WTC11 (cell line): ENCODE data around the gene BCAM. TPM values are rescaled to one million over a fixed set of nuclear protein-coding genes. Genes with fewer than 3 reads are reported as not detected.

Experiments used
- ATAC-seq: fragments of 200-7000 bp; cut with Tn5 transposase; 2 replicates; pipeline ENCODE4 v1.10.0; 2021; ENCODE audit warnings: mild to moderate bottlenecking, moderate library complexity
- CTCF ChIA-PET: fragments of 300-600 bp; sonication (Branson Sonifier 250); formaldehyde crosslinking; loops from one replicate; lab custom pipeline; 2021; ENCODE audit warnings: antibody characterized with exemption; lab: Charles Lee
- POLR2A ChIA-PET: fragments of 350-600 bp; sonication (Branson Sonifier 250); formaldehyde crosslinking; loops from one replicate; lab custom pipeline; 2021; ENCODE audit warnings: antibody characterized with exemption; lab: Charles Lee
- DNase-seq: peaks from one replicate; pipeline ENCODE4 v3.0.0; 2021; ENCODE audit warnings: low spot score
- H3K27ac Mint-ChIP-seq: 2 replicates; pipeline ENCODE4 v1.8.0; 2021; ENCODE audit warnings: mixed read lengths
- H3K27me3 Mint-ChIP-seq: 2 replicates; pipeline ENCODE4 v1.8.0; 2021; ENCODE audit warnings: low read depth, mild to moderate bottlenecking, moderate library complexity, mixed read lengths
- H3K36me3 Mint-ChIP-seq: 2 replicates; pipeline ENCODE4 v1.8.0; 2021; ENCODE audit warnings: mixed read lengths
- H3K4me1 Mint-ChIP-seq: 2 replicates; pipeline ENCODE4 v1.8.0; 2022; ENCODE audit warnings: mixed read lengths
- H3K4me3 Mint-ChIP-seq: 2 replicates; pipeline ENCODE4 v1.8.0; 2021; ENCODE audit warnings: mild to moderate bottlenecking, moderate library complexity, mixed read lengths
- H3K9me3 Mint-ChIP-seq: 2 replicates; pipeline ENCODE4 v1.8.0; 2021; ENCODE audit warnings: mixed read lengths
- AFF4 ChIP-seq: sonication (generic); formaldehyde crosslinking; IDR thresholded peaks from 2 replicates; pipeline ENCODE4 v1.8.1; 2023; ENCODE audit warnings: mild to moderate bottlenecking, missing genetic modification reagents, borderline replicate concordance
- ATF2 ChIP-seq: sonication (generic); formaldehyde crosslinking; IDR thresholded peaks from 2 replicates; pipeline ENCODE4 v1.8.1; 2022; ENCODE audit warnings: low read depth, missing genetic modification reagents, borderline replicate concordance
- CREB1 ChIP-seq: sonication (generic); formaldehyde crosslinking; IDR thresholded peaks from 2 replicates; pipeline ENCODE4 v1.8.0; 2023; ENCODE audit warnings: mild to moderate bottlenecking, missing genetic modification reagents
- CREM ChIP-seq: sonication (generic); formaldehyde crosslinking; IDR thresholded peaks from 2 replicates; pipeline ENCODE4 v1.8.1; 2022; ENCODE audit warnings: mild to moderate bottlenecking, missing genetic modification reagents, moderate library complexity
- CTCF ChIP-seq: fragments of 200-600 bp; IDR thresholded peaks from 2 replicates; pipeline ENCODE4 v1.8.0; 2022; ENCODE audit warnings: antibody characterized with exemption
- ESRRA ChIP-seq: sonication (generic); formaldehyde crosslinking; IDR thresholded peaks from 2 replicates; pipeline ENCODE4 v1.8.1; 2022; ENCODE audit warnings: mild to moderate bottlenecking, missing genetic modification reagents, borderline replicate concordance
- GABPB1 ChIP-seq: sonication (generic); formaldehyde crosslinking; IDR thresholded peaks from 2 replicates; pipeline ENCODE4 v1.8.1; 2023; ENCODE audit warnings: mild to moderate bottlenecking, missing genetic modification reagents
- HMGA2 ChIP-seq: fragments of 250-450 bp; sonication (Bioruptor Pico); IDR thresholded peaks from 2 replicates; pipeline ENCODE4 v1.4.0; 2021; ENCODE audit warnings: mild to moderate bottlenecking, moderate library complexity
- IRF2 ChIP-seq: sonication (generic); formaldehyde crosslinking; IDR thresholded peaks from 2 replicates; pipeline ENCODE4 v1.8.0; 2022; ENCODE audit warnings: low read depth, missing genetic modification reagents, borderline replicate concordance
- MXD4 ChIP-seq: fragments of 250-450 bp; sonication (Bioruptor Pico); IDR thresholded peaks from 2 replicates; pipeline ENCODE4 v1.8.0; 2021; ENCODE audit warnings: mild to moderate bottlenecking, moderate library complexity, borderline replicate concordance
- NFATC4 ChIP-seq: fragments of 250-450 bp; sonication (Bioruptor Pico); IDR thresholded peaks from 2 replicates; pipeline ENCODE4 v1.9.0; 2021; ENCODE audit warnings: mild to moderate bottlenecking
- NFE2L1 ChIP-seq: sonication (generic); formaldehyde crosslinking; IDR thresholded peaks from 2 replicates; pipeline ENCODE4 v1.8.1; 2023; ENCODE audit warnings: missing genetic modification reagents
- NR2C2 ChIP-seq: sonication (generic); formaldehyde crosslinking; IDR thresholded peaks from 2 replicates; pipeline ENCODE4 v1.8.0; 2022; ENCODE audit warnings: mild to moderate bottlenecking, missing genetic modification reagents
- NR3C1 ChIP-seq: sonication (generic); formaldehyde crosslinking; conservative IDR thresholded peaks from 2 replicates; pipeline ENCODE4 v1.8.1; 2023; ENCODE audit warnings: low read depth, mild to moderate bottlenecking, missing genetic modification reagents
- SMAD3 ChIP-seq: sonication (generic); formaldehyde crosslinking; IDR thresholded peaks from 2 replicates; pipeline ENCODE4 v1.8.0; 2022; ENCODE audit warnings: missing genetic modification reagents, mild to moderate bottlenecking, borderline replicate concordance
- SP1 ChIP-seq: sonication (generic); formaldehyde crosslinking; conservative IDR thresholded peaks from 2 replicates; pipeline ENCODE4 v1.8.1; 2022; ENCODE audit warnings: missing genetic modification reagents
- TCF7 ChIP-seq: sonication (generic); formaldehyde crosslinking; IDR thresholded peaks from 2 replicates; pipeline ENCODE4 v1.8.0; 2022; ENCODE audit warnings: mild to moderate bottlenecking, low read depth, missing genetic modification reagents, moderate library complexity
- USF2 ChIP-seq: sonication (generic); formaldehyde crosslinking; IDR thresholded peaks from 2 replicates; pipeline ENCODE4 v1.8.1; 2023; ENCODE audit warnings: mild to moderate bottlenecking, missing genetic modification reagents, moderate library complexity
- ZNF121 ChIP-seq: sonication (generic); formaldehyde crosslinking; IDR thresholded peaks from 2 replicates; pipeline ENCODE4 v1.8.0; 2023; ENCODE audit warnings: missing genetic modification reagents
- ZNF138 ChIP-seq: sonication (generic); formaldehyde crosslinking; conservative IDR thresholded peaks from 2 replicates; pipeline ENCODE4 v1.8.1; 2022; ENCODE audit warnings: mild to moderate bottlenecking, moderate library complexity, missing genetic modification reagents
- ZNF281 ChIP-seq: sonication (generic); formaldehyde crosslinking; IDR thresholded peaks from 2 replicates; pipeline ENCODE4 v1.8.0; 2023; ENCODE audit warnings: mild to moderate bottlenecking, missing genetic modification reagents
- ZNF317 ChIP-seq: sonication (generic); formaldehyde crosslinking; IDR thresholded peaks from 2 replicates; pipeline ENCODE4 v1.8.1; 2023; ENCODE audit warnings: low read depth, mild to moderate bottlenecking, moderate library complexity, missing genetic modification reagents, borderline replicate concordance
- total RNA-seq: library from RNA; stranded (reverse); gene quantifications from 3 replicates; pipeline ENCODE4 v1.2.3, GENCODE V29; 2021

Gene BCAM
- total RNA-seq, 1 experiment from 2014 or later: 73.1 TPM

- TF ChIP-seq CREM (CRISPR knock-in tag): no peak
- no peak for TF ChIP-seq NR2C2
- TF ChIP-seq SP1 (CRISPR knock-in tag): no peak
- TF ChIP-seq GABPB1: no peak
- TF ChIP-seq ZNF138 (CRISPR knock-in tag): no peak
Observed at GRCh38 chr19:44820648-44821609, 12.0 kb downstream of the BCAM start (continued).

GRCh38 chr19:44822177-44822576, 13.3 kb downstream of the BCAM start:
- DNase-seq (no peak), ATAC-seq (no peak)
- Mint-ChIP-seq H3K27me3 (peaks cover 83% of the 10 kb centered on the region), H3K4me1 (no peaks in the 10 kb centered on the region), H3K27ac (no peak overlapping the region), H3K9me3 (no peaks in the 10 kb centered on the region)
- CTCF ChIA-PET: interaction anchor here (0.9 to 1.7 kb wide), 5 partner anchors 9 to 98 kb away, joined by 3 to 6 read pairs (median 4); no protein-coding TSS in a partner anchor
- no peak for TF ChIP-seq NR3C1
- no peak for TF ChIP-seq GABPB1
- no peak for TF ChIP-seq AFF4 (CRISPR knock-in tag)
- no peak for TF ChIP-seq USF2 (CRISPR knock-in tag)
- no peak for TF ChIP-seq ZNF317 (CRISPR knock-in tag)
- TF ChIP-seq CTCF: no peak
- no peak for TF ChIP-seq IRF2 (CRISPR knock-in tag)
- no peak for TF ChIP-seq TCF7 (CRISPR knock-in tag)
- TF ChIP-seq HMGA2 (CRISPR knock-in tag): no peak
- TF ChIP-seq NFATC4: no peak
- TF ChIP-seq CREB1 (CRISPR knock-in tag): no peak
- no peak for TF ChIP-seq ZNF281
- TF ChIP-seq ESRRA: no peak
- no peak for TF ChIP-seq ZNF121
- no peak for TF ChIP-seq ATF2 (CRISPR knock-in tag)
- TF ChIP-seq CREM (CRISPR knock-in tag): no peak
- TF ChIP-seq MXD4 (CRISPR knock-in tag): no peak
- TF ChIP-seq SMAD3 (CRISPR knock-in tag): no peak
- no peak for TF ChIP-seq NFE2L1 (CRISPR knock-in tag)
- TF ChIP-seq, all 79 proteins: peak for 0
- Mint-ChIP-seq H3K4me3 (no peak overlapping the region), H3K36me3 (peaks cover 6% of the 10 kb centered on the region; the same call in 1 of the 2 replicates)
- POLR2A ChIA-PET: no interaction called here
